Heart left ventricle (tissue), 16 donors: ENCODE measurements around the gene CHCHD6. TPM values are rescaled to one million over a fixed set of nuclear protein-coding genes. Genes with fewer than 3 reads are reported as not detected.
A peak's percentile ranks its signal among the peaks of the same experiment; 100 is the strongest.

Experiments used
- ATAC-seq, 4 donors: fragments of 200-7000 bp; cut with Tn5 transposase; one replicate each; pipeline ENCODE4 v1.9.1; 2020 to 2022; ENCODE audit warnings: moderate library complexity in 4 of 4, mild to moderate bottlenecking in 3 of 4, moderate number of reproducible peaks in 1 of 4
- DNase-seq, 5 donors: peaks; one replicate each; pipeline ENCODE4 v3.0.0-alpha.2; 2020
- H3K27ac ChIP-seq, 12 donors: fragments of 200-600 bp; sonication (generic) in 4 of 12; one replicate each; pipeline versions ENCODE4 v1.5.0 to v1.8.0; 2016 to 2022; ENCODE audit warnings: mild to moderate bottlenecking in 2 of 12
- H3K27me3 ChIP-seq, 9 donors: fragments of 200-600 bp; sonication (generic) in 2 of 9; one replicate each; pipeline versions ENCODE4 v1.5.1 to v1.8.0; 2016 to 2022; ENCODE audit warnings: mild to moderate bottlenecking in 3 of 9
- H3K36me3 ChIP-seq, 9 donors: fragments of 200-600 bp; sonication (generic) in 2 of 9; one replicate each; pipeline versions ENCODE4 v1.5.0 to v1.8.0; 2018 to 2022; ENCODE audit warnings: mild to moderate bottlenecking in 2 of 9
- H3K4me1 ChIP-seq, 12 donors: fragments of 200-600 bp; sonication (generic) in 4 of 12; one replicate each; pipeline versions ENCODE4 v1.5.0 to v1.8.0; 2016 to 2022; ENCODE audit warnings: mild to moderate bottlenecking in 3 of 12
- H3K4me3 ChIP-seq, 12 donors: fragments of 200-600 bp; sonication (generic) in 4 of 12; one replicate each; pipeline versions ENCODE4 v1.5.0 to v1.8.0; 2017 to 2022; ENCODE audit warnings: mild to moderate bottlenecking in 9 of 12, moderate library complexity in 4 of 12
- H3K9me3 ChIP-seq, 12 donors: fragments of 200-600 bp; sonication (generic) in 4 of 12; one replicate each; pipeline versions ENCODE4 v1.5.0 to v1.8.0; 2016 to 2022; ENCODE audit warnings: mild to moderate bottlenecking in 1 of 12
- POLR2A ChIP-seq, 2 donors: fragments of 450-650 bp; IDR thresholded peaks; one replicate each; pipeline ENCODE4 v1.6.1; 2017; ENCODE audit warnings: antibody characterized with exemption in 2 of 2, mild to moderate bottlenecking in 2 of 2, moderate library complexity in 2 of 2
- WGBS, 4 donors: extraction: QIAGEN DNeasy Blood & Tissue Kit in 2 of 4; methylation state at CpG; one replicate each; pipeline versions ENCODE4 v1.1.5 to v1.1.7; 2013 to 2018; 5-methylcytosine and 5-hydroxymethylcytosine counted together
- intact Hi-C, 10 donors: fragments of 100-400 bp; cut with DNase I; formaldehyde crosslinking; loops; one replicate each; pipeline versions ENCODE4 v1.11.1 to v1.14.2; 2022
- polyA plus RNA-seq, 2 donors: library from polyadenylated mRNA; stranded (reverse); fragments of 200-250 nt; gene quantifications; one replicate each; pipeline ENCODE4 v1.2.3, GENCODE V29; 2013
- total RNA-seq, 9 donors: library from RNA; depleted of rRNA in 2 of 9; stranded (reverse); fragments of >200 nt in 2 of 9; fragmentation: NEBNext Ultra II Directional in 3 of 9; extraction: Animal tissue kit (Norgen Biotek cat#: 25700) in 3 of 9; gene quantifications; one replicate each; pipeline versions ENCODE4 v1.1.0 to v1.2.4, GENCODE V29; 2016 to 2023
- TF ChIP-seq, protein P1 (sequence below), 12 donors: fragments of 200-600 bp; sonication (generic) in 4 of 12; IDR thresholded peaks; one replicate each; pipeline versions ENCODE4 v1.5.0 to v1.8.0; 2018 to 2022; ENCODE audit warnings: antibody characterized with exemption in 12 of 12, mild to moderate bottlenecking in 5 of 12
- donor health status: ischemic (EF 13 %, LVEDD 7.1; RV severe dilation, severe dysfunction).
- donor health status: healthy with polysubstance abuse.
- donor health status: DM: no; HTN: yes; CAD: no.
- donor health status: DM: no; HTN: no; CAD: no.
- donor health status: ischemic (EF 25% LVEDD 6.9; RV normal size, moderate dysfunction).
- donor health status: ischemic (EF 25% LVEDD 5.7; RV mildly dilated, moderate dysfunction).
- donor health status: healthy.
- donor health status: DM: yes; HTN: yes; CAD: no.
- donor health status: ischemic (EF 35%, LVEDD 5.7; RV mildly dilated, moderate dysfunction).
- donor health status: nonischemic (EF 11% LVEDD 7.7; RV severe dilation, severe dysfunction).
- donor health status: DM: yes; HTN: yes; CAD: no.
- donor health status: PGD.
- donor health status: ischemic (EF 29% LVEDD 5.4; RV normal size, mild dysfunction).
- donor health status: nonischemic (EF 23%, LVEDD 6.1; RV moderate dilation, normal function).

Gene CHCHD6
- total and polyA plus RNA-seq, 11 donors, result 7.7 to 29.3 (median 11.6) TPM

DNA sequence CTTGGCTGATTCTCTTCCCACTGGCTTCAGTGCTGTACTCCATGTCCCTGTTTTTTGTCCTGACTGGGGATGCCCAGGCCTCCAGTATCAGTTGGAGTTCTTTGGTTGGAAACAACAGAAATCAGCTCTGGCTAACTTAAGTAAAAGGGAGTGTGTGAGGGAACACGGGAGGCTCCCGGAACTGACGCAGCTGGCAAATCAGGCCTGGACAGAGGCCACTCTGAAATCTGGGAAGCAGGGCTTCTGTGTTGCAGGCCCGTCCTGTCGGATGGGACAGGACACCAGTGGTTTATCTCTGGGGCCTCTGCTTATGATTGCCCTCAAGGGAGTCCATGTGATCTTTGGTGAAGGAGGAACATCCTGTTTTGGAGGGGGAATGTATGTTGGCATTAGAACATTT, 124.3 kb downstream of the CHCHD6 start:
- ATAC-seq, result peak; percentile 72 to 78 (median 76)

DNA sequence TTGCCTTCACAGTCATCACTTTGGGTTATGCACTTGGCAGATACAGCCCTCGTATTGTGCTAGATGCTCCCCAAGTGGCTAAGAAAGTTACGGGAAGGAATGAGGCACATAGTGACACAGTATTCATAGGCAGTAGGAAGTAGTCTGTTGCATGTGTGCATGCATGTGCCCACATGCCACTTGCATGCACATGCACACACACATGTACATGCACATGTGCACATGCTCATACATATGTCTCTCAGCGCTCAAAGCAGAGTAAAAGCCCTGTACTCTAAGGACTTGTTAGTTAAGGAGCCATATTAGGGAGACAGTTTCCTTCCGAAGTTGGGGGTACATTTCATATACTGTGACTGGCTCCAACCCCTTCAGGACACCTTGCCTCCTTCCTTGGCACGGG, 128.9 kb downstream of the CHCHD6 start:
- no peak for ATAC-seq
- H3K4me3 ChIP-seq, result no peak overlapping the region
- H3K27ac ChIP-seq, result no peak overlapping the region
- intact Hi-C loops, result no loop called here
- DNase-seq, result no peak
- peaks cover 0 to 11% (median 3%) of the 10 kb centered on the region in 12 donors for H3K4me1 ChIP-seq
- no peaks in the 10 kb centered on the region for H3K27me3 ChIP-seq
- no peaks in the 10 kb centered on the region for H3K36me3 ChIP-seq
- H3K9me3 ChIP-seq, result no peaks in the 10 kb centered on the region
- TF ChIP-seq POLR2A (IDR thresholded peaks at IDR 0.05), result no peak
- TF ChIP-seq, protein P1, sequence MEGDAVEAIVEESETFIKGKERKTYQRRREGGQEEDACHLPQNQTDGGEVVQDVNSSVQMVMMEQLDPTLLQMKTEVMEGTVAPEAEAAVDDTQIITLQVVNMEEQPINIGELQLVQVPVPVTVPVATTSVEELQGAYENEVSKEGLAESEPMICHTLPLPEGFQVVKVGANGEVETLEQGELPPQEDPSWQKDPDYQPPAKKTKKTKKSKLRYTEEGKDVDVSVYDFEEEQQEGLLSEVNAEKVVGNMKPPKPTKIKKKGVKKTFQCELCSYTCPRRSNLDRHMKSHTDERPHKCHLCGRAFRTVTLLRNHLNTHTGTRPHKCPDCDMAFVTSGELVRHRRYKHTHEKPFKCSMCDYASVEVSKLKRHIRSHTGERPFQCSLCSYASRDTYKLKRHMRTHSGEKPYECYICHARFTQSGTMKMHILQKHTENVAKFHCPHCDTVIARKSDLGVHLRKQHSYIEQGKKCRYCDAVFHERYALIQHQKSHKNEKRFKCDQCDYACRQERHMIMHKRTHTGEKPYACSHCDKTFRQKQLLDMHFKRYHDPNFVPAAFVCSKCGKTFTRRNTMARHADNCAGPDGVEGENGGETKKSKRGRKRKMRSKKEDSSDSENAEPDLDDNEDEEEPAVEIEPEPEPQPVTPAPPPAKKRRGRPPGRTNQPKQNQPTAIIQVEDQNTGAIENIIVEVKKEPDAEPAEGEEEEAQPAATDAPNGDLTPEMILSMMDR (IDR thresholded peaks at IDR 0.05), result no peak
- 96 to 97% (median 96%) methylated on average over 5 of the region's 5 CpGs for WGBS, 4 donors

More for the DNA sequence above, 124.3 kb downstream of the CHCHD6 start:
- Histone ChIP-seq H3K4me1 (peaks cover 0 to 20% (median 5%) of the 10 kb centered on the region in 12 donors), H3K4me3 (no peak overlapping the region), H3K9me3 (no peaks in the 10 kb centered on the region), H3K27ac (peak overlapping the region; percentile 11 to 65 (median 49)), H3K27me3 (no peaks in the 10 kb centered on the region), H3K36me3 (no peaks in the 10 kb centered on the region)
- peak; percentile 35 to 68 (median 58) for DNase-seq
- intact Hi-C loops, result no loop called here
- no peak for TF ChIP-seq POLR2A (IDR thresholded peaks at IDR 0.05)
- TF ChIP-seq, protein P1 (IDR thresholded peaks at IDR 0.05), result no peak
- 69 to 88% (median 80%) methylated on average over 5 of the region's 5 CpGs for WGBS, 4 donors

DNA sequence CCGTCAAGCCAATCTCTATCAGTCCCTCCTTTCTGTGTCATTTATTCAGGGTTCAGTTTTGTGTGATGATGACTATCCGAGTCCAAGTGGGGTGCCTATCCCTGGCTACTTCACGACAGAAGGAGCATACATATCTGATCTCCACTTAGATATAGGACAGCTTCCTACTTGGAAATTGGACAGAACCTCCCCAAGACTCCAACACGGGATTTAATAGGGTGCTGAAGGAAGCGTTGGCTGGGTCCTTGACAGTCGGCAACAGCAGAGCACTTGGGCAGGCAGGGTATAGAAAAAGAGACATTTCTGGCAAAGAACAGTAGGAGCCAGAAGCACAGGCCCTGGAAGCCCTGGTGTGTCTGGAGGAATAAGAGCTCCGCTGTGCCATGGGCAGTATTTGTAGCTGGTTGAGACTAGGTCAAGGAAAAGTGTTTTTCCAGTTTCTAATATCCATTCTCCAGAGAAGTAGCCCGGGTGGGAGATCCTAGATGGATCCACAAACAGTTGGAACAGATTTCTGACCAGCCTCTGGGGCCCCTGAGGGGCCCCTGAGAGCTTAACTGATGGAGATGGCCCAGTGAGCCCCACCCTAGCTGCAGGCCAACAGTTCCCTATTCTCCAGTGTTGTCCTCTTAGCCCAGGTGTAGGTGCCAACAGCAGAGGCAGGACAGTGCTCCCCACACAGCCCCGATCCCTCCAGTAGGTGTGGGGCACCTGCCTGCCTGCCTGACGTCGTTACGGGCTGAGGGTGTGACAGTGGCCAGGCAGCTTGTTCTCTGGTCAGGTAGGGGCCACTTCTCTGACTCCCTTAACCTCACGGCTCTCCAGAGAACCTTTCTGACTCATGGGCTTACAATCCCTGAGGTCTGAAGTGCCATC, 130.8 kb downstream of the CHCHD6 start:
- H3K27me3 ChIP-seq, result no peaks in the 10 kb centered on the region
- ATAC-seq, result peak in 1 of 4 donors; percentile 15
- H3K9me3 ChIP-seq, result no peaks in the 10 kb centered on the region

More for the DNA sequence above, 130.8 kb downstream of the CHCHD6 start:
- Histone ChIP-seq H3K4me3 (no peak overlapping the region), H3K36me3 (no peaks in the 10 kb centered on the region), H3K4me1 (peaks cover 0 to 5% (median 0%) of the 10 kb centered on the region in 12 donors), H3K27ac (no peak overlapping the region)
- 93 to 94% (median 94%) methylated on average over 11 to 13 of the region's 13 CpGs for WGBS, 4 donors
- DNase-seq, result no peak
- no peak for TF ChIP-seq POLR2A (IDR thresholded peaks at IDR 0.05)
- TF ChIP-seq, protein P1 (IDR thresholded peaks at IDR 0.05), result no peak
- intact Hi-C loops, result no loop called here
